Neural cell (in vitro differentiated cells): ENCODE data around the gene CLEC3B.

Experiments
- RAD21 ChIP-seq: fragments of 450-650 bp; conservative IDR thresholded peaks from 2 replicates; pipeline ENCODE4 v1.6.1; 2014; ENCODE audit warnings: antibody characterized with exemption, mild to moderate bottlenecking, moderate library complexity
- TF ChIP-seq, protein P1 (sequence below): fragments of 450-650 bp; IDR thresholded peaks from 2 replicates; pipeline ENCODE4 v1.5.1; 2014; ENCODE audit warnings: antibody characterized with exemption, mild to moderate bottlenecking, moderate library complexity; ENCODE audit not compliant: poor library complexity, severe bottlenecking

DNA sequence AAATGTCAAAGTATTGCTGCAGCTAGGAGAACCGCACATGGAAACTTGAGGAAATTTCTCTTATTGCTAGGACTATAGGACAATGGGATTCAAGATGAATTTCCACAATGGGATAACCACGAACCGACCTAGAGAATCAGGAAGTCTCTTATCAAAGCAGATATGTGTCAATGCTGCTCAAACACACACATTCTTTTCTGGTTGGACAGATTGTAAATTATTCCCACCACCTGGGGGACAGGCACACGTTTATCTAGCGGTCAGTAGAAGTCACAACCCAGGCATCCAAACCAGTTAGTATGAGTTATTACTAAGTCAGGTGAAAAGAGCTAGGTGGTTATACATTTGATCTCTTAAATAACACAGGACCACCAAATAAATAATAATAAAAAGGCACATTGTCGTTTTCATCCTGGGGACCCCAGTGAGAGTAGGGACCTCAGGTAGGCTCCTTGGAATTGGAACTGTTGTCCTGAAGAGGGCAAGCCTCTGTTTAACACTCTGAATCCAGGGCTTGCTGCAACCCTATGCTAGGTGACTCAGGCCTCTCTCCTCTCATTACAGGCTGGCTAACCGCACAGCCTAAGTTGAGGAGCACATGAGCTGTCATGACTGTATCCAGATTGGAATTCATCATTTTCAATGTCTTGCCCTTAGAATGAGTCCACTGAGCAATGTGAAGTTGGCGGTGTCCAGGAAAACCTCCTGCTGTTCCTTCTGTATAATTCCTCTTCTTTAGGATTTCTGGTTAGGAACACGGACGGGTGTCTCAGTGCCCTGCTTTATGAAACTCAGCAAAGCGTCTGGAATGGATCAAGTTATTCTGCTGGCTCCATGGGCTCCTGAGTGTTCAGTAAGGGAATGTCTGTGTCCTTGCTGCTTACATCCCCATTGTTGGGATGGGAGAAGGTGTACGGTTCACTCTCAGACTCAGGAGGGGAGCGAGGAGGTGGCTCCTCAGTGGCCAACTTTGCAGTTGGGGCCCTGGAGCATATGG is 59.0 kb downstream of the CLEC3B start:
- TF ChIP-seq, protein P1, sequence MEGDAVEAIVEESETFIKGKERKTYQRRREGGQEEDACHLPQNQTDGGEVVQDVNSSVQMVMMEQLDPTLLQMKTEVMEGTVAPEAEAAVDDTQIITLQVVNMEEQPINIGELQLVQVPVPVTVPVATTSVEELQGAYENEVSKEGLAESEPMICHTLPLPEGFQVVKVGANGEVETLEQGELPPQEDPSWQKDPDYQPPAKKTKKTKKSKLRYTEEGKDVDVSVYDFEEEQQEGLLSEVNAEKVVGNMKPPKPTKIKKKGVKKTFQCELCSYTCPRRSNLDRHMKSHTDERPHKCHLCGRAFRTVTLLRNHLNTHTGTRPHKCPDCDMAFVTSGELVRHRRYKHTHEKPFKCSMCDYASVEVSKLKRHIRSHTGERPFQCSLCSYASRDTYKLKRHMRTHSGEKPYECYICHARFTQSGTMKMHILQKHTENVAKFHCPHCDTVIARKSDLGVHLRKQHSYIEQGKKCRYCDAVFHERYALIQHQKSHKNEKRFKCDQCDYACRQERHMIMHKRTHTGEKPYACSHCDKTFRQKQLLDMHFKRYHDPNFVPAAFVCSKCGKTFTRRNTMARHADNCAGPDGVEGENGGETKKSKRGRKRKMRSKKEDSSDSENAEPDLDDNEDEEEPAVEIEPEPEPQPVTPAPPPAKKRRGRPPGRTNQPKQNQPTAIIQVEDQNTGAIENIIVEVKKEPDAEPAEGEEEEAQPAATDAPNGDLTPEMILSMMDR: no peak
- no peak for TF ChIP-seq RAD21
